Right lobe of liver (tissue), 6 donors: ENCODE data around the gene POLR3B. TPM values are rescaled to one million over a fixed set of nuclear protein-coding genes. Genes with fewer than 3 reads are reported as not detected.

Experiments
- ATAC-seq, 4 donors: fragments of 200-7000 bp; cut with Tn5 transposase; one replicate each; pipeline ENCODE4 v1.9.1; 2020; ENCODE audit warnings: mild to moderate bottlenecking in 4 of 4, moderate library complexity in 4 of 4
- DNase-seq, 3 donors: peaks; one replicate each; pipeline ENCODE4 v3.0.0-alpha.2; 2020
- H3K27ac ChIP-seq, 3 donors: fragments of 200-600 bp; one replicate each; pipeline ENCODE4 v1.8.0; 2022
- H3K27me3 ChIP-seq, 2 donors: fragments of 200-600 bp; one replicate each; pipeline ENCODE4 v1.8.0; 2022
- H3K36me3 ChIP-seq, 4 donors: fragments of 200-600 bp; sonication (generic) in 1 of 4; one replicate each; pipeline versions ENCODE4 v1.5.1 to v1.8.0; 2017 to 2022; ENCODE audit warnings: control low read depth in 1 of 4
- H3K4me1 ChIP-seq, 4 donors: fragments of 200-600 bp; sonication (generic) in 1 of 4; one replicate each; pipeline versions ENCODE4 v1.5.1 to v1.8.0; 2017 to 2022; ENCODE audit warnings: control low read depth in 1 of 4
- H3K4me3 ChIP-seq, 3 donors: fragments of 200-600 bp; one replicate each; pipeline ENCODE4 v1.8.0; 2022
- H3K9me3 ChIP-seq, 4 donors: fragments of 200-600 bp; sonication (generic) in 1 of 4; one replicate each; pipeline versions ENCODE4 v1.5.1 to v1.8.0; 2017 to 2022; ENCODE audit warnings: control low read depth in 1 of 4
- POLR2A ChIP-seq: fragments of 450-650 bp; IDR thresholded peaks from one replicate; pipeline ENCODE4 v1.6.1; 2017; ENCODE audit warnings: antibody characterized with exemption, mild to moderate bottlenecking
- WGBS: methylation state at CpG from one replicate; pipeline ENCODE4 v1.1.6; 2018; ENCODE audit warnings: low coverage, low lambda C conversion rate; ENCODE audit not compliant: insufficient coverage; ENCODE audit errors: missing lambda C conversion rate; 5-methylcytosine and 5-hydroxymethylcytosine counted together
- intact Hi-C, 2 donors: fragments of 100-400 bp; cut with DNase I; formaldehyde crosslinking; loops; one replicate each; pipeline versions ENCODE4 v1.11.2 to v1.14.1; 2022
- total RNA-seq, 6 experiments: library from RNA; depleted of rRNA in 2 of 6; stranded (reverse); fragments of >200 nt in 2 of 6; fragmentation: NEBNext Ultra II Directional in 3 of 6; extraction: Animal tissue kit (Norgen Biotek cat#: 25700) in 3 of 6; gene quantifications; one replicate each; pipeline versions ENCODE4 v1.1.0 to v1.2.4, GENCODE V29; 2016 to 2023
- TF ChIP-seq, protein P1 (sequence below), 4 donors: fragments of 200-600 bp in 3 of 4; fragments of 450-650 bp in 1 of 4; IDR thresholded peaks; one replicate each; pipeline versions ENCODE4 v1.5.1 to v1.8.0; 2016 to 2022; ENCODE audit warnings: antibody characterized with exemption in 4 of 4, mild to moderate bottlenecking in 2 of 4
- donor health status: DM: no; HTN: yes; CAD: no.
- donor health status: DM: no; HTN: no; CAD: no.
- donor health status: DM: no; HTN: no; CAD: no.
- donor health status: DM: no; HTN: yes; CAD: no.
- donor health status: DM: no; HTN: yes; CAD: no.

Gene POLR3B
- total RNA-seq, 6 experiments from 2014 or later = 6.8 to 10.9 (median 8.7) TPM

- WGBS = 94% methylated on average over 4 of the region's 6 CpGs
- no peak for ATAC-seq
- Histone ChIP-seq H3K27ac (no peak overlapping the region), H3K4me1 (no peaks in the 10 kb centered on the region), H3K36me3 (no peaks in the 10 kb centered on the region), H3K27me3 (no peaks in the 10 kb centered on the region), H3K4me3 (no peak overlapping the region), H3K9me3 (no peaks in the 10 kb centered on the region)
- intact Hi-C loops = no loop called here
- no peak for DNase-seq
- no peak for TF ChIP-seq POLR2A
- TF ChIP-seq, protein P1, sequence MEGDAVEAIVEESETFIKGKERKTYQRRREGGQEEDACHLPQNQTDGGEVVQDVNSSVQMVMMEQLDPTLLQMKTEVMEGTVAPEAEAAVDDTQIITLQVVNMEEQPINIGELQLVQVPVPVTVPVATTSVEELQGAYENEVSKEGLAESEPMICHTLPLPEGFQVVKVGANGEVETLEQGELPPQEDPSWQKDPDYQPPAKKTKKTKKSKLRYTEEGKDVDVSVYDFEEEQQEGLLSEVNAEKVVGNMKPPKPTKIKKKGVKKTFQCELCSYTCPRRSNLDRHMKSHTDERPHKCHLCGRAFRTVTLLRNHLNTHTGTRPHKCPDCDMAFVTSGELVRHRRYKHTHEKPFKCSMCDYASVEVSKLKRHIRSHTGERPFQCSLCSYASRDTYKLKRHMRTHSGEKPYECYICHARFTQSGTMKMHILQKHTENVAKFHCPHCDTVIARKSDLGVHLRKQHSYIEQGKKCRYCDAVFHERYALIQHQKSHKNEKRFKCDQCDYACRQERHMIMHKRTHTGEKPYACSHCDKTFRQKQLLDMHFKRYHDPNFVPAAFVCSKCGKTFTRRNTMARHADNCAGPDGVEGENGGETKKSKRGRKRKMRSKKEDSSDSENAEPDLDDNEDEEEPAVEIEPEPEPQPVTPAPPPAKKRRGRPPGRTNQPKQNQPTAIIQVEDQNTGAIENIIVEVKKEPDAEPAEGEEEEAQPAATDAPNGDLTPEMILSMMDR (IDR thresholded peaks at IDR 0.05) = no peak
Observed at GRCh38 chr12:106481246-106481645, 123.7 kb downstream of the POLR3B start.

GRCh38 chr12:106487664-106488063 is 130.1 kb downstream of the POLR3B start:
- 93% methylated on average over 5 of the region's 5 CpGs for WGBS
- no peak for DNase-seq
- ATAC-seq = no peak
- TF ChIP-seq POLR2A = no peak
- TF ChIP-seq, protein P1 (IDR thresholded peaks at IDR 0.05) = no peak
- no peaks in the 10 kb centered on the region for H3K36me3 ChIP-seq
- no peaks in the 10 kb centered on the region for H3K27me3 ChIP-seq
- H3K9me3 ChIP-seq = no peaks in the 10 kb centered on the region
- intact Hi-C loops = no loop called here
- no peaks in the 10 kb centered on the region for H3K4me1 ChIP-seq
- H3K4me3 ChIP-seq = no peak overlapping the region
- H3K27ac ChIP-seq = no peak overlapping the region

DNA sequence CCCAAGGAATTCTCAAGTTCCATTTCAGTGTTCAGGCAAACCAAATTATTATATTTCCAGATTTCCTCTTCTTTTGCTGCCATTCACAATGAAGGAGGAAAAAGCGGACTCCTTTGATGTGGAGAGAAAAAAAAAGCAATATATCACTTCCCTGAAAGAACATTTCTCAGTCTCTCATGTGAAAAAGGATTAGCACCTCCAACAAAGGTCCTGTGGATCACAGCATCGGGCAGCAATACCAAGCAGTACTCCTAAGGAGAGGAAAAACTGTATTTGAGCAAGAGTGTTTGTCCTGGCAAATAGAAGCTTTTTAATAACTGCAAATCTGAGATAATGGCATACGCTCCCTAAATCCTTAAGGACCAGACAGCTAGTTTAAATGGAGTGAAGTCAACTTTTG is 131.3 kb downstream of the POLR3B start:
- Histone ChIP-seq H3K36me3 (no peaks in the 10 kb centered on the region), H3K27ac (no peak overlapping the region)

DNA sequence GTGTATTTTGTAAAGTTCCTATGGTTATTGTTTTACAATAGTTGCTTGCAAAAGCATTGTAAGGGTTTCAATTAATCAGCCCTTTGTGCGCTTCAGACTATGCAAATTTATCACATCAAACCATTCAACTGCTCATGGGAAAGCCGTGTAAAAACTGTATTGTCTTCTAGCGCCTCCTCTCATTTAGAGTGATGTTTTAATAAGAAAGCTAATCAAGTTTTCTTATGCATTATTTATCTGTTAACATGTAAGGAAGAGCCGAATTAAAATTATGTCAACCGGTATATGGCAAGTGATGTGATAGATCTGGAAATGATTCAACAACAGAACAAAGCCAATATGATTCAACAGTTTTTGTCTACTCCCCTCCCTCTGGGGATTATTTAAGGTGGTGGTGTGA is 132.7 kb downstream of the POLR3B start:
- H3K27ac ChIP-seq = no peak overlapping the region
- no peak overlapping the region for H3K4me3 ChIP-seq
- H3K36me3 ChIP-seq = no peaks in the 10 kb centered on the region
- no peaks in the 10 kb centered on the region for H3K27me3 ChIP-seq
- no peaks in the 10 kb centered on the region for H3K9me3 ChIP-seq
- 96% methylated on average over 5 of the region's 5 CpGs for WGBS
- no peak for DNase-seq
- intact Hi-C loops = no loop called here
- no peak for ATAC-seq
- TF ChIP-seq, protein P1 (IDR thresholded peaks at IDR 0.05) = no peak
- no peak for TF ChIP-seq POLR2A
- no peaks in the 10 kb centered on the region for H3K4me1 ChIP-seq

More for the DNA sequence above, 131.3 kb downstream of the POLR3B start:
- Histone ChIP-seq H3K27me3 (no peaks in the 10 kb centered on the region), H3K4me1 (no peaks in the 10 kb centered on the region), H3K4me3 (no peak overlapping the region), H3K9me3 (no peaks in the 10 kb centered on the region)
- intact Hi-C loops = no loop called here
- TF ChIP-seq POLR2A = no peak
- TF ChIP-seq, protein P1 (IDR thresholded peaks at IDR 0.05) = no peak
- 94% methylated on average over 3 of the region's 3 CpGs for WGBS
- DNase-seq (no peak), ATAC-seq (no peak)

DNA sequence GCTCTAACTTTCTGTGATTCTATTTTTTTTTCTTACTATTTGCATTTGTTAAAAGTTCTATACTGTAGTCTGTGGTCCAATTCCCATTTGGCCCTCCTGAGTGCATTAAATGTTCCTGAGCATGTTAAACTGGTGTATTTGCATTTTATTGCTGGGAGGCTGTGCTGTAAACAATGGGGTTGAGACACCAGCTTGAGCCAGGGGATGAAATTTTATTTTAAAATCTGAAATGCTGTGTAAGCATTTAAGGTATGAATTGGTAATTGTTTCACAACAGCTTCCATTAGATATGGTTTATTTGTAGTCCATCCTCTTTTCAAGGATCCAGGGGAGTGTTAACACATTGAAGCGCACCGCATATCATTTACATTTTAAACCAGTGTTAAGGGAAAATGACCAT is 135.3 kb downstream of the POLR3B start:
- DNase-seq = no peak
- TF ChIP-seq, protein P1 (IDR thresholded peaks at IDR 0.05) = no peak
- TF ChIP-seq POLR2A = no peak
- intact Hi-C loops = no loop called here
- Histone ChIP-seq H3K27me3 (no peaks in the 10 kb centered on the region), H3K9me3 (no peaks in the 10 kb centered on the region), H3K27ac (no peak overlapping the region), H3K4me3 (no peak overlapping the region), H3K36me3 (peaks cover 0 to 13% (median 7%) of the 10 kb centered on the region in 4 donors), H3K4me1 (no peaks in the 10 kb centered on the region)
- ATAC-seq = no peak
- 100% methylated on average over 2 of the region's 2 CpGs for WGBS
